COLO668 (cell line): ENCODE results near the gene TUSC2.
A peak's percentile ranks its signal among the peaks of the same experiment; 100 is the strongest.

Source experiments
- DNase-seq: peaks from one replicate; lab custom pipeline; 2025; ENCODE audit not compliant: unreplicated experiment; lab: John Stamatoyannopoulos, UW

Gene TUSC2, protein sequence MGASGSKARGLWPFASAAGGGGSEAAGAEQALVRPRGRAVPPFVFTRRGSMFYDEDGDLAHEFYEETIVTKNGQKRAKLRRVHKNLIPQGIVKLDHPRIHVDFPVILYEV

GRCh38 chr3:50327943-50328691, at the start of gene TUSC2:
Gene TUSC2 (minus strand): TSS chr3:50328223. CDS start chr3:50328099, 124 bp downstream.
- peak; percentile 95 for DNase-seq

DNA sequence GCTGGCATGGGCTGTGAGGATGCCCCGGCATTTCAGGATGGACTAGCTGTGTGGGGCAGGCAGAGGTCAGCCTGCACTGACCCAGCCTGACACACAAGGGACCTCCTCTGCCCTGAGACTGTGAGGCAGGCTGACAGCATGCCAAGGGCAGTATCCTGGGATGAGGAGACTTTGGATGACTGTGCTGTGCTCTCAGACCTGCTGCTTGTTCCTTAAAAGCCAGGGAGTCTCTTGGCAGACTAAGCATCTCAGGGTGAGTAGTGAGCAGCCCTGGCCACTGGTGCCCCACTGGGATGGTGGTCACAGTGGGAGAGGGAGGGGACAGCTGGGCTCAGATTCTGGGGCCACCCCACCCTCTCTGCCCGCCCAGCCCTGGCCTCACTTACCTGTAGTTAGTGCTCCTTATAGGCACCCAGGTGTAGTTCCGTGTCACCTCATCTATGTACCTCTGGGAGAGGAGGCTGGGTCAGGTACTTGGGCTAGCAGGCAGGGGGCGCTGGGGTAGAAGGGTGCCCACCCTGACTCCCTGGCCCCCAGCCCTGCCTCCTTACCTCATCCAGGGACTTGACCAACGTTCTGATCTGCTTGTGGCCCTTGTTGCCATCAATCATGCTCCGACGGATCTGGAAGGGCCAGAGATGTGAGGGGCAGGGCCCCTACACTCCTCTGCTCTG, 47.4 kb upstream of the TUSC2 start:
- DNase-seq, result peak; percentile 7

- no peak for DNase-seq
These were observed 46.6 kb upstream of the TUSC2 start for GRCh38 chr3:50374363-50375257.

DNA sequence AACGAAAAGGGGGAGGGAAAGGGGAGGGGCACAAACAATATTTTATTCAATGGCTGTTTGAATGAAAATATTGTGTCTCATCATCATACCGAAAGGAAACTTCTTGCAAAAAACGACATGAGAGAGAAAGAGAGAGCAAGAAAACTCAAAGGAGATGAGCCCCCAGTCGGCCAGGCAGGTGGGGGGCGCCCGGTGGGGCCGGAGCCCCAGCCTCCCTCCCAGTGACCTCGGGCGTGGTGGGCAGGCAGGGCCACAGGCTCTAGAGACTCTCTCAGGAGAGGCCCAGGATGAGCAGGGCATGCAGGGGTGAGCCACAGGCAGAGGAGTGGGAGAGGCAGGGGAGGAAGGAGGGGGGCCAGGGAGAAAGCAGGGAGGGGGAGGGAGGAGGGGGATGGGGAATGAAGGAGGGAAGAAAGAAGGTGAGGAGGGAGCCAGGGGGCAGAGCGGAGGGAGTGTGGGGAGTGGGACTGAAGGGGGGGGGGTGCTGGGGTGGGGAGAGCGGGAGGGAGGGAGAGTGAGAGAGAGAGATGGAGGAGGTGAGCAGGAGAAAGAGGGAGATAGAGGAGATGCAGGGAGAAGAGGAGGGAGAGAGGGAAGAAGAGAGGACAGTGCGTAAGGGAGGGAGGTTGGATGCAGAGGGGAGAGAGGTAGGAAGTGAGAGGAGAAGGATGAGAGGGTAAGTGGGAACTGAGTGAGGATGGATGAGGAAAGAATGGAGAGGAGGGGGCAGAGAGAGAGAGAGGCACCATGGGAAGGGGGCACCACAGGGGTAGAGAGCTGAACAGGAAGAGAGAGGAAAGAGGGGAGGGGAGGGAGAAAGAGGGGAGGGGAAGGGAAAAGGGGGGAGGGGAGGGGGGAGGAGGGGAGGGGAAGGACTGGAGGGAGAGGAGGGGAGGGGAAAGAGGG, 45.4 kb upstream of the TUSC2 start:
- DNase-seq, result no peak

GRCh38 chr3:50372349-50372748, 44.3 kb upstream of the TUSC2 start:
- no peak for DNase-seq

- no peak for DNase-seq
These were observed 43.2 kb upstream of the TUSC2 start for GRCh38 chr3:50371133-50371685.

GRCh38 chr3:50370594-50370993, 42.6 kb upstream of the TUSC2 start:
- peak; percentile 33 for DNase-seq

DNA sequence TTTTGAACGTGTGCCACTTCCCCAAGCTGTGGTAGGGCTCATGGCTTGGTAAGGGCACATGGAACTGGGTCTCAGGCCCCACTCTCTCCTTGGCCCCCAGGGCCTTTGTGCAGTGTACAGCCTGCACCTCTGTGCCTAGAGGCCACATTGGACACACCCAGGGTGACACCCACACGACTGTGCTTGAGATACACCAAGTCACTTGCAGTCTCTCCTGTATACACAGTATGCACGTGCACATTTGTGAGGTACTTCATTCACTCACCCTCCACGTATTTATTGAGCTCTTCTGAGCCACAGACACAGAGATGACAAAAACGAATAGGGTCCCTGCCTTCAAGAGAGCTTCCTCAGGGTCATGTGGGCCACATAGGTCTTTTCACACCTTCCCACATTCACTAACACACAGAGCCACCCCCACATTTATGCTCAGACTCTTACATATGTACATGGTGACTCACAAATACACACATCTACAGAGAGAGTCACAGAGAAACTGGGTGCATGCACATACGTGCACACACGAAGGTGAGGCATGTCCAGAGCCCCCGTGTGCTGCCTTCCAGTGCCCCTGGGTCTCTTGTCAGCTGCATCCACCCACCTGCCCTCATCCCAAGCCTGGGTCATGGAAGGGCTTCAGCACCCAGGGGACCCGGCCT, 41.1 kb upstream of the TUSC2 start:
- DNase-seq, result no peak

GRCh38 chr3:50365842-50366220, 37.8 kb upstream of the TUSC2 start:
- DNase-seq, result no peak

GRCh38 chr3:50365080-50365841, 37.2 kb upstream of the TUSC2 start:
- DNase-seq, result no peak

GRCh38 chr3:50364573-50365079, 36.6 kb upstream of the TUSC2 start:
- no peak for DNase-seq

- no peak for DNase-seq
These were observed 31.7 kb upstream of the TUSC2 start for GRCh38 chr3:50359760-50360110.

DNA sequence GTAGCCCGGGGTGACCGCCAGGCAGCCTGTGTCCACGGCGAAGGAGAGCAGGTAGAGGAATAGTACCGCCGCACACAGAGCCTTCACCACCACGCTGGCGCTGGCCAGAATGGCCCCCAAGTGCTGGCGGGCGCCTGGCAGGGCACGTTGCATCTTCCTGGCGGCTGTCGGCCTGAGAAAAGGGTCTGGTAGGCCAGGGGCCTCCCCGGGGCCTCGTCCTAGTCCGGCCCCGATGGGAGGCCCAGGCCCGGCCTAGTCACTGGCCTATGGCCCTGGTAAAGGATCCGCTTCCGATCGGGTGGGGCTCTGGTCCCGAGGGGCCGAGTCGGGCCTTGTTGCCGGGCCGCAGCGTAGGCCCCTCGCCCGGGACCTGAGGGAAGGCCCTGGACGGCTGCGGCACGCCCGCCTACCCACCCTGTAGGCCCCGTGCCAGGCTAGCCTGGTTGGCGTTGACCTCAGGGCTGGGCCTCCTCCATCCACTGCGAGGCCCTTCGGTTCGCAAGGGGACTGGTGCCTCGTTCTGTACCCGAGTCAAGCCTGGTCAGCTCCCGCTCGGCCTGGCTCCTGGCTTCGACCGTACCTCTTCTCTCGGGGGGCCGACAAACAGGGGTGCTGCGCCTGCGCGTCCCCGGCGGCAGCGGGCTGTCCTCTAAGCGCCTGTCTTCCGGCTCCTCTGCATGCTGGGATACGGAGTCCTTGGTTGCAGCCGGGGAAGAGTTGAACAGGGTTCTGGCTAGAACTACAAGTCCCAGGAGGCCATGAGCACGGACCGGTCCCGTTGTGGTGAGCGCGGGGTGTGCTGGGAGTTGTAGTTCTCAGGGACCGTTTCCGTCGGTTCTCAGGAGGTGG, 31.1 kb upstream of the TUSC2 start, which contains the start of gene TMEM115:
Gene TMEM115 (minus strand): TSS at position 611 of the 849 bp plus-strand sequence. CDS start 458 bp downstream, at position 153.
- peak; percentile 91 for DNase-seq

GRCh38 chr3:50358355-50358910, 30.4 kb upstream of the TUSC2 start:
- peak; percentile 17 for DNase-seq

DNA sequence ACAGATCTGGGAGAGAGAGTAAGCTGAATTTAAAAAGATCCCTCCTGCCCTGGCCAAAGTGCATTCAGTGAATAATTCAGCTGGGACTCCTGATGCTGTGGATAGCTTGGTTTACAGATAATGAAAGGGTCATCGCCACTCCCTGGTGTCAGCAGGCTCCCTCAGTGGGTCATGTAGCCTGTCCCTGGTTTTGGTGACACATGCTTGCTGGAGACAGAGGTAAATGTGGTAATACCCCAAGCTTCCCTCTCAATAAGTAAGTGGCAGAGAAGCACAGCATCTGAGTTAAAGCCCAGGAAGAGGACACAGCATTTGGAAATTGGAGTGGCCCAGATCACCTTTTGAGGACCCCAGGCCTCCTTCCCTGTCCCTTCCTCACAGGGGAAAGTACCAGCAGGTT, 29.5 kb upstream of the TUSC2 start:
- DNase-seq, result no peak

DNA sequence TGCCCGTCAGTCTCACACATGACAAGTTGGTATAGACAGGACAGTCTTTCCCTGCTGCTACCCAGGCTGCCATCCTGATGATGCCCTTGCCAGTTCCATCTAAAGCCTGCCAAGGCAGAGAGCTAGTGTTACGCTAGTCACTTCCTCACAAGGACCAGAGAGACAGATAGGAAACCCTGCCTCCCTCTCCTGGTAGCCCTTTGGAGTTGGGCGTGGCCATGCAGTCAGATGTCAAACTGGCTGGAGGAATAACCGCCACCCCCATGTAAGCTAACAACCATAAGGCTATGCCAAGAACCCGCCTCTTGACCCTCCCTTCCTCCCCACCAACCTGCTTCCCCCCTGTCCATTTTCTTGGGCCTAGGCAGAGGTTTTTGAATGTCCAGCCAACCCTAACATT, 28.5 kb upstream of the TUSC2 start:
- peak; percentile 10 for DNase-seq

DNA sequence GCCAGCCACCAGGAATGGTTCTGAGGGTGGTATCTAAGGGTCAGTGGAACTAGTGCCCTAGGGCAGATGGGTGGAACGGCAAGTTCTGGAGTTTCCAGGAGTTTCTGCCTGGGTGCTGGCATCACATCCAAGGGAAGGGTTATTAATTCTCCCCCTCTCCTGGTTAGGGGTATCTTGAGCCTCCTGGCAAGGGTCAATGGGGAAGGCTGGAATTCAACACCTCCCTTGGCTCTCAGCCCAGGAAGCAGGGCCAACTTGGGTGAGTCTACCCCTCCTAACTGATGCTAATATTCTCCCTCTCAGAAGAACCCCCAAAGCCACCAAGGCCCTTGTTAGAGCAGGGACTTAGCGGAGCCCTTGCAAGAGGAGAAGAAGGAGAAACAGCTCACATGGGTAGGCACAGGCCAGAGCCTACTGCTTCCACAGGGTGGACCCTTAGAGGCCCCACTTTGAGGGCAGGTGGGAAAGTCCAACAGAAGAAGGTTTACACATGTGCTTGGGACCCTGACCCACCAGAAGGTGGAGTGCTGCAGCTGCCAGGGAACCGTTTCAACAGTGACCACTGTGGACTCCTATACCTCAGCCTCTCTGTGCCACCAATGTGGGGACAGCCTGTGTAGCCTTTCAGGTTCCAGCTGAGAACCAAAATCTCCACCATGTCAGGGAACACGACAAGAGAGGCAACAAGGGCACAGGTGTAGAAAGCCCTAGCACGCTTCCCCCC, 28.0 kb upstream of the TUSC2 start:
- no peak for DNase-seq
